K562 (cell line): ENCODE data around the gene RINT1. TPM values are rescaled to one million over a fixed set of nuclear protein-coding genes. Genes with fewer than 3 reads are reported as not detected.

Experiments used
- ATF7 ChIP-seq: fragments of 450-650 bp; IDR thresholded peaks from 2 replicates; pipeline ENCODE4 v1.7.1; 2014; ENCODE audit warnings: mild to moderate bottlenecking, moderate library complexity
- DPF2 ChIP-seq: fragments of 450-650 bp; IDR thresholded peaks from 2 replicates; pipeline ENCODE4 v1.6.1; 2016
- EP400 ChIP-seq: fragments of 450-650 bp; IDR thresholded peaks from 2 replicates; pipeline ENCODE4 v1.6.1; 2017; ENCODE audit warnings: antibody characterized with exemption, mild to moderate bottlenecking, moderate library complexity
- GTF2A2 ChIP-seq: IDR thresholded peaks from 2 replicates; pipeline ENCODE4 v1.6.1; 2016; ENCODE audit warnings: mild to moderate bottlenecking, missing genetic modification characterization, missing compliant biosample characterization
- HDAC1 ChIP-seq, 2 experiments: fragments of 450-650 bp; IDR thresholded peaks; 2 replicates each; pipeline ENCODE4 v1.6.1; 2016 to 2017; ENCODE audit warnings: inconsistent platforms in 1 of 2, mild to moderate bottlenecking in 1 of 2, moderate library complexity in 1 of 2
- KAT7 ChIP-seq: sonication (generic); formaldehyde crosslinking; IDR thresholded peaks from 2 replicates; pipeline ENCODE4 v1.8.0; 2022; ENCODE audit warnings: missing genetic modification reagents, mild to moderate bottlenecking, borderline replicate concordance
- NKRF ChIP-seq: fragments of 450-650 bp; IDR thresholded peaks from 2 replicates; pipeline ENCODE4 v1.6.1; 2016; ENCODE audit warnings: borderline replicate concordance
- SAFB2 ChIP-seq: fragments of 200-400 bp; formaldehyde crosslinking; IDR thresholded peaks from 2 replicates; pipeline ENCODE4 v1.6.1; 2018; ENCODE audit warnings: borderline replicate concordance, low read length, low read depth, moderate library complexity; ENCODE audit not compliant: severe bottlenecking
- TRIM24 ChIP-seq, 2 experiments: fragments of 450-650 bp; IDR thresholded peaks; 2 replicates each; pipeline ENCODE4 v1.6.1; 2016
- TRIM25 ChIP-seq: fragments of 450-650 bp; IDR thresholded peaks from 2 replicates; pipeline ENCODE4 v1.7.0; 2016; ENCODE audit warnings: borderline replicate concordance
- ZBTB17 ChIP-seq: fragments of 450-650 bp; formaldehyde crosslinking; IDR thresholded peaks from 2 replicates; pipeline ENCODE4 v1.4.0; 2020; ENCODE audit warnings: mild to moderate bottlenecking
- ZNF175 ChIP-seq: fragments of 200-800 bp; sonication (Bioruptor generic); IDR thresholded peaks from 2 replicates; pipeline ENCODE4 v1.6.1; 2016; ENCODE audit warnings: low read depth, mild to moderate bottlenecking, missing genetic modification characterization, missing compliant biosample characterization
- ZNF407 ChIP-seq: fragments of 450-650 bp; IDR thresholded peaks from 2 replicates; pipeline ENCODE4 v1.6.1; 2016; ENCODE audit warnings: low read depth
- polyA plus RNA-seq, 8 experiments: library from polyadenylated mRNA; depleted of rRNA in 4 of 8; stranded (reverse) in 5 of 8; unstranded in 3 of 8; fragments of >200 nt; fragmentation: Nextera tagmentation in 2 of 8; fragmentation: Illumina TruSeq in 1 of 8; extraction: Ambion mirVana in 2 of 8; extraction: Trizol in 1 of 8; gene quantifications; 2 replicates each; pipeline versions ENCODE4 v1.2.1 to v1.2.3, GENCODE V29; 2011 to 2014; ENCODE audit warnings: inconsistent platforms in 1 of 8, missing spikeins in 1 of 8
- total RNA-seq, 7 experiments: library from RNA; depleted of rRNA in 6 of 7; stranded (reverse); fragments of >200 nt in 6 of 7; fragmentation: Illumina TruSeq in 2 of 7; extraction: Trizol in 2 of 7; gene quantifications; 2 replicates each; pipeline versions ENCODE4 v1.2.1 to v1.2.3, GENCODE V29; 2011 to 2021; ENCODE audit warnings: low replicate concordance in 1 of 7

RINT1 gene
- total and polyA plus RNA-seq, 9 of the 15 experiments (the other 6 are each of a cell fraction or from before 2014, with no cell fraction given), result 21.3 to 74.3 (median 27.4) TPM

- TF ChIP-seq TRIM25, result no peak
- peak; percentile 80 for TF ChIP-seq ATF7
- TF ChIP-seq SAFB2, result no peak
- peak in 1 of 2 experiments; percentile 94; a peak in 2 of 4 replicates for TF ChIP-seq HDAC1 (IDR thresholded peaks at IDR 0.05)
- peak; percentile 90 for TF ChIP-seq NKRF
- peak; percentile 97 for TF ChIP-seq EP400
- TF ChIP-seq GTF2A2 (tag), result peak; percentile 78; the same call in 1 of the 2 replicates
- peak; percentile 76; the same call in 1 of the 2 replicates for TF ChIP-seq KAT7
- 0 out of 4 replicates have a peak, but pooled peaks of 1 of the 2 experiments have one; percentile 46 for TF ChIP-seq TRIM24 (IDR thresholded peaks at IDR 0.05)
- peak; percentile 82 for TF ChIP-seq ZBTB17
- no peak; the same call in 1 of the 2 replicates for TF ChIP-seq ZNF175 (CRISPR knock-in tag)
- TF ChIP-seq ZNF407, result no peak
- peak; percentile 52 for TF ChIP-seq DPF2
Observed at GRCh38 chr7:105531792-105532671, at the start of gene RINT1 (continued).
